GF-D8 (cell line): ENCODE measurements around the gene KRTAP10-3.
"Not testable (repeated sequence)": the region's sequence is repeated elsewhere in the genome, so short reads cannot be mapped to it uniquely, and the experiment has no call there.

Experiments
- DNase-seq: peaks from one replicate; lab custom pipeline; 2025; lab: John Stamatoyannopoulos, UW

KRTAP10-3 gene

GRCh38 chr21:44590311-44590721, 31.7 kb upstream of the KRTAP10-3 start:
- no peak for DNase-seq

- DNase-seq: no peak
Observed at GRCh38 chr21:44589586-44590305, 31.2 kb upstream of the KRTAP10-3 start.

GRCh38 chr21:44589094-44589493, 30.5 kb upstream of the KRTAP10-3 start:
- no peak for DNase-seq

- no peak for DNase-seq
Observed at GRCh38 chr21:44585892-44586291, 27.3 kb upstream of the KRTAP10-3 start.

- no peak for DNase-seq
Observed at GRCh38 chr21:44583800-44584147, 25.2 kb upstream of the KRTAP10-3 start.

- no peak for DNase-seq
Observed at GRCh38 chr21:44583089-44583799, 24.6 kb upstream of the KRTAP10-3 start.

GRCh38 chr21:44582055-44582454, 23.5 kb upstream of the KRTAP10-3 start:
- DNase-seq: no peak

- no peak for DNase-seq
Observed at GRCh38 chr21:44581158-44581557, 22.6 kb upstream of the KRTAP10-3 start.

GRCh38 chr21:44580231-44580821, 21.7 kb upstream of the KRTAP10-3 start, which contains the start of gene KRTAP10-5:
KRTAP10-5 (minus strand) TSS chr21:44580604; CDS start chr21:44580578, 26 bp downstream.
- DNase-seq: not testable (repeated sequence)

- DNase-seq: no peak
Observed at GRCh38 chr21:44579833-44580144, 21.2 kb upstream of the KRTAP10-3 start.

GRCh38 chr21:44579056-44579832, 20.6 kb upstream of the KRTAP10-3 start:
- no peak for DNase-seq

GRCh38 chr21:44578371-44579055, 19.9 kb upstream of the KRTAP10-3 start:
- DNase-seq: no peak

- no peak for DNase-seq
Observed at GRCh38 chr21:44576025-44576420, 17.4 kb upstream of the KRTAP10-3 start.

GRCh38 chr21:44575307-44576024, 16.9 kb upstream of the KRTAP10-3 start:
- DNase-seq: no peak

- DNase-seq: no peak
Observed at GRCh38 chr21:44574457-44575306, 16.1 kb upstream of the KRTAP10-3 start.

- DNase-seq: not testable (repeated sequence)
Observed at GRCh38 chr21:44573630-44574456, 15.2 kb upstream of the KRTAP10-3 start, which contains the start of gene KRTAP10-4. KRTAP10-4 (plus strand) TSS chr21:44573729; CDS start chr21:44573759, 30 bp downstream.

- DNase-seq: no peak
Observed at GRCh38 chr21:44572959-44573583, 14.5 kb upstream of the KRTAP10-3 start.

- no peak for DNase-seq
Observed at GRCh38 chr21:44571844-44572782, 13.5 kb upstream of the KRTAP10-3 start.
